ENCODE measurements around the gene PEX14. TPM values are rescaled to one million over a fixed set of nuclear protein-coding genes. Genes with fewer than 3 reads are reported as not detected.

Gene PEX14
- total and polyA plus RNA-seq, 9 of the 15 experiments (the other 6 are each of a cell fraction or from before 2014, with no cell fraction given) = 2.6 to 45.7 (median 22.7) TPM

DNA sequence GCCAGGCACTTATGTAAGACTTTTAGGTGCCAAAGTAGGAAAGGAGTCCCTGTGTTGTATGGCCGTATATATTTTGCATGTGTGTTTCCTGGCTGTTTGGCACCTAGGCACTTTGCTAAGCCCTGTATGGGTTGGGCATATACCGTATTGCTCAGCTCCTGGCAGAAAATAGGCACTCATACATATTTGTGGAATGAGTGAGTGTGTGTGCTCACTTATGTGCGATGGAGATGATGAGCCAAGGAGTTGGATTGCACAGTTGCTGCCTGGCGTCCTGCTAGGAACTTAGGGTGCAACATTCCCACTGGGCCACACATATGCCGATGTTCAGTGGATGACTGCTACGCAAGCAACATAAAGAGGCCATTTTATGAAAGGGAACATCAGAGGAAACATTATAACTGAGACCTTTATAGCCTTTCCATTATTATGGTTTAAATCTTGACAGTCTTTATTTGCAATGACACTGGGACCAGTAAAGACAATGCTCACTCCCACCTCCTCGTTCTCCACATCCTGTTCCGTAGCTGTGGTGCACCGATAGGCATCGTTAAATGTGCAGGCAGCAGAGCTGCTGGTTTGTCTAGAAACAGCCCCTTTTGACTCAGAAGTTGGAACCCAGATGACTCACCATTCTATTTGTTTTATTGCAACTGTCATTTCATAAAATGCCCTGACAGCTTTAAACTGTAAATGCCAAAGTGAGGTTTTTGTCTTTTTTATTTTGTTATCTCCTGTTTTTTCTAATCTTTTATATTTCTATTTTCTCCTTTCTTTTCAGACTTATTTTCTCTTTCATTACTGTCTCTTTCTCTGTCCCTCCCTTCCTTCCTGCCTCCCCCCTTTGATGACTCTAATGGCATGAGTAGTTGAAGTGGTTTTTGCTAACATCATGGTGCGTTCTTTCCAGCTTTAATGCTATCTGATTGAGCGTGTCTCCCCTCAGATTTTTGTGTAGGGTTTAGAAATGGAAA, 36.1 kb downstream of the PEX14 start (continued):
- peak; percentile 17 for TF ChIP-seq CHD4 (IDR thresholded peaks at IDR 0.05; ENCODE audit: insufficient read depth, insufficient replicate concordance, low read depth, low read length, poor library complexity, severe bottlenecking)
- TF ChIP-seq ZC3H8 (IDR thresholded peaks at IDR 0.05) = no peak
- no peak for TF ChIP-seq POLR2A (conservative IDR thresholded peaks at IDR 0.05)
- TF ChIP-seq ZNF121 (CRISPR knock-in tag; conservative IDR thresholded peaks at IDR 0.05) = no peak
- TF ChIP-seq SAFB (IDR thresholded peaks at IDR 0.05; ENCODE audit: borderline replicate concordance, low read depth, low read length) = no peak
- peak; percentile 86 for TF ChIP-seq FOXM1 (IDR thresholded peaks at IDR 0.05; ENCODE audit: low read depth)
- TF ChIP-seq FOXM1 (CRISPR knock-in tag; IDR thresholded peaks at IDR 0.05; ENCODE audit: low read depth) = no peak
- no peak for TF ChIP-seq POLR3A (IDR thresholded peaks at IDR 0.05; ENCODE audit: borderline replicate concordance, extremely low read depth, insufficient read depth, insufficient read length)
- TF ChIP-seq MXI1 (IDR thresholded peaks at IDR 0.05; ENCODE audit: low read depth, low read length) = no peak
- TF ChIP-seq, protein P1, sequence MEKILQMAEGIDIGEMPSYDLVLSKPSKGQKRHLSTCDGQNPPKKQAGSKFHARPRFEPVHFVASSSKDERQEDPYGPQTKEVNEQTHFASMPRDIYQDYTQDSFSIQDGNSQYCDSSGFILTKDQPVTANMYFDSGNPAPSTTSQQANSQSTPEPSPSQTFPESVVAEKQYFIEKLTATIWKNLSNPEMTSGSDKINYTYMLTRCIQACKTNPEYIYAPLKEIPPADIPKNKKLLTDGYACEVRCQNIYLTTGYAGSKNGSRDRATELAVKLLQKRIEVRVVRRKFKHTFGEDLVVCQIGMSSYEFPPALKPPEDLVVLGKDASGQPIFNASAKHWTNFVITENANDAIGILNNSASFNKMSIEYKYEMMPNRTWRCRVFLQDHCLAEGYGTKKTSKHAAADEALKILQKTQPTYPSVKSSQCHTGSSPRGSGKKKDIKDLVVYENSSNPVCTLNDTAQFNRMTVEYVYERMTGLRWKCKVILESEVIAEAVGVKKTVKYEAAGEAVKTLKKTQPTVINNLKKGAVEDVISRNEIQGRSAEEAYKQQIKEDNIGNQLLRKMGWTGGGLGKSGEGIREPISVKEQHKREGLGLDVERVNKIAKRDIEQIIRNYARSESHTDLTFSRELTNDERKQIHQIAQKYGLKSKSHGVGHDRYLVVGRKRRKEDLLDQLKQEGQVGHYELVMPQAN (IDR thresholded peaks at IDR 0.05; ENCODE audit: borderline replicate concordance) = no peak
- no peak for TF ChIP-seq TEAD2 (tag; IDR thresholded peaks at IDR 0.05)
- TF ChIP-seq HDAC1 (IDR thresholded peaks at IDR 0.05) = peak in 1 of 2 experiments; percentile 67; a peak in 2 of 4 replicates
- TF ChIP-seq COPS2 (conservative IDR thresholded peaks at IDR 0.05) = no peak
- peak; percentile 96 for TF ChIP-seq JUND (IDR thresholded peaks at IDR 0.05; ENCODE audit: borderline replicate concordance, low read depth, low read length)
- peak; percentile 99 for TF ChIP-seq JUND (tag; IDR thresholded peaks at IDR 0.05; ENCODE audit: borderline replicate concordance, low read depth, low read length)
- TF ChIP-seq HNRNPLL (IDR thresholded peaks at IDR 0.05; ENCODE audit: low read depth, low read length, poor library complexity, severe bottlenecking) = no peak
- TF ChIP-seq, protein P2, sequence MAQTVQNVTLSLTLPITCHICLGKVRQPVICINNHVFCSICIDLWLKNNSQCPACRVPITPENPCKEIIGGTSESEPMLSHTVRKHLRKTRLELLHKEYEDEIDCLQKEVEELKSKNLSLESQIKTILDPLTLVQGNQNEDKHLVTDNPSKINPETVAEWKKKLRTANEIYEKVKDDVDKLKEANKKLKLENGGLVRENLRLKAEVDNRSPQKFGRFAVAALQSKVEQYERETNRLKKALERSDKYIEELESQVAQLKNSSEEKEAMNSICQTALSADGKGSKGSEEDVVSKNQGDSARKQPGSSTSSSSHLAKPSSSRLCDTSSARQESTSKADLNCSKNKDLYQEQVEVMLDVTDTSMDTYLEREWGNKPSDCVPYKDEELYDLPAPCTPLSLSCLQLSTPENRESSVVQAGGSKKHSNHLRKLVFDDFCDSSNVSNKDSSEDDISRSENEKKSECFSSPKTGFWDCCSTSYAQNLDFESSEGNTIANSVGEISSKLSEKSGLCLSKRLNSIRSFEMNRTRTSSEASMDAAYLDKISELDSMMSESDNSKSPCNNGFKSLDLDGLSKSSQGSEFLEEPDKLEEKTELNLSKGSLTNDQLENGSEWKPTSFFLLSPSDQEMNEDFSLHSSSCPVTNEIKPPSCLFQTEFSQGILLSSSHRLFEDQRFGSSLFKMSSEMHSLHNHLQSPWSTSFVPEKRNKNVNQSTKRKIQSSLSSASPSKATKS (CRISPR knock-in tag; IDR thresholded peaks at IDR 0.05) = no peak
